Upper lobe of left lung (tissue), 6 donors: ENCODE measurements around the gene MED13. TPM values are rescaled to one million over a fixed set of nuclear protein-coding genes. Genes with fewer than 3 reads are reported as not detected.
A peak's percentile ranks its signal among the peaks of the same experiment; 100 is the strongest.
"Not testable (repeated sequence)": the region's sequence is repeated elsewhere in the genome, so short reads cannot be mapped to it uniquely, and the experiment has no call there.

Experiments used
- ATAC-seq, 2 donors: fragments of 200-7000 bp; cut with Tn5 transposase; one replicate each; pipeline ENCODE4 v1.9.1; 2022; ENCODE audit warnings: mild to moderate bottlenecking in 2 of 2, moderate library complexity in 2 of 2; ENCODE audit not compliant: low FRiP score in 2 of 2
- DNase-seq, 2 donors: peaks; one replicate each; pipeline ENCODE4 v3.0.0-alpha.2; 2019 to 2020
- H3K27ac ChIP-seq, 4 donors: fragments of 200-600 bp; sonication (generic); one replicate each; pipeline ENCODE4 v1.5.1; 2016 to 2019
- H3K27me3 ChIP-seq, 4 donors: fragments of 200-600 bp; sonication (generic); one replicate each; pipeline ENCODE4 v1.5.1; 2017 to 2019
- H3K36me3 ChIP-seq, 4 donors: fragments of 200-600 bp; sonication (generic); one replicate each; pipeline ENCODE4 v1.5.1; 2016 to 2019
- H3K4me1 ChIP-seq, 4 donors: fragments of 200-600 bp; sonication (generic); one replicate each; pipeline ENCODE4 v1.5.1; 2018 to 2019
- H3K4me3 ChIP-seq, 4 donors: fragments of 200-600 bp; sonication (generic); one replicate each; pipeline ENCODE4 v1.5.1; 2017 to 2019; ENCODE audit warnings: mild to moderate bottlenecking in 2 of 4, moderate library complexity in 1 of 4
- H3K9me3 ChIP-seq, 4 donors: fragments of 200-600 bp; sonication (generic); one replicate each; pipeline ENCODE4 v1.5.1; 2018 to 2019
- CTCF ChIP-seq, 6 experiments: fragments of 450-650 bp in 4 of 6; fragments of 200-600 bp in 2 of 6; sonication (generic) in 2 of 6; IDR thresholded peaks; one replicate each; pipeline ENCODE4 v1.5.1; 2016 to 2019; ENCODE audit warnings: antibody characterized with exemption in 6 of 6
- EP300 ChIP-seq, 4 donors: sonication (generic); formaldehyde crosslinking; IDR thresholded peaks; one replicate each; pipeline ENCODE4 v1.5.1; 2017; ENCODE audit warnings: antibody characterized with exemption in 4 of 4, control low read depth in 2 of 4
- POLR2A ChIP-seq, 4 donors: fragments of 450-650 bp; IDR thresholded peaks; one replicate each; pipeline ENCODE4 v1.5.1; 2016 to 2017; ENCODE audit warnings: antibody characterized with exemption in 4 of 4, mild to moderate bottlenecking in 2 of 4
- POLR2AphosphoS5 ChIP-seq, 2 donors: sonication (generic); formaldehyde crosslinking; IDR thresholded peaks; one replicate each; pipeline ENCODE4 v1.5.1; 2017; ENCODE audit warnings: antibody characterized with exemption in 2 of 2
- WGBS, 2 donors: methylation state at CpG; one replicate each; pipeline ENCODE4 v1.1.5; 2017 to 2018; 5-methylcytosine and 5-hydroxymethylcytosine counted together
- total RNA-seq, 6 donors: library from RNA; depleted of rRNA in 4 of 6; stranded (reverse); fragments of >200 nt in 4 of 6; gene quantifications; one replicate each; pipeline versions ENCODE4 v1.1.0 to v1.2.1, GENCODE V29; 2016 to 2021
- donor health status: DM: no; HTN: no; CAD: no; lungs with moderate emphysema.
- donor health status: DM: no; HTN: yes; CAD: no; lungs with severe emphysema.

The MED13 gene
- total RNA-seq, 6 donors from 2014 or later, result 52.7 to 109 (median 71.3) TPM

GRCh38 chr17:61926826-61927207, 138.3 kb downstream of the MED13 start:
- TF ChIP-seq POLR2AphosphoS5 (IDR thresholded peaks at IDR 0.05) (no peak), CTCF (IDR thresholded peaks at IDR 0.05) (no peak), POLR2A (IDR thresholded peaks at IDR 0.05) (no peak), EP300 (IDR thresholded peaks at IDR 0.05) (no peak)
- WGBS, 2 donors, result 12 to 13% methylated on average over 4 of the region's 4 CpGs
- Histone ChIP-seq H3K27me3 (no peaks in the 10 kb centered on the region), H3K4me1 (peaks cover 9 to 22% (median 12%) of the 10 kb centered on the region in 4 donors), H3K36me3 (peaks cover 0 to 15% (median 3%) of the 10 kb centered on the region in 4 donors), H3K9me3 (no peaks in the 10 kb centered on the region), H3K27ac (peak overlapping the region; percentile 78 to 91 (median 88)), H3K4me3 (peak overlapping the region; percentile 64 to 88 (median 78))
- ATAC-seq, result no peak
- DNase-seq, result no peak

GRCh38 chr17:61915162-61915561, 149.9 kb downstream of the MED13 start:
- ATAC-seq, DNase-seq, H3K4me1 ChIP-seq, H3K4me3 ChIP-seq, H3K27me3 ChIP-seq, H3K27ac ChIP-seq, H3K9me3 ChIP-seq: not testable (repeated sequence)
- WGBS, 2 donors, result 97% methylated on average over 15 of the region's 15 CpGs
- peaks cover 0 to 64% (median 26%) of the 10 kb centered on the region in 4 donors for H3K36me3 ChIP-seq

- Histone ChIP-seq H3K36me3 (peaks cover 0 to 88% (median 33%) of the 10 kb centered on the region in 4 donors), H3K27ac (no peak overlapping the region), H3K4me3 (no peak overlapping the region), H3K4me1 (no peaks in the 10 kb centered on the region), H3K9me3 (no peaks in the 10 kb centered on the region), H3K27me3 (no peaks in the 10 kb centered on the region)
- TF ChIP-seq POLR2A (IDR thresholded peaks at IDR 0.05) (no peak), EP300 (IDR thresholded peaks at IDR 0.05) (no peak), POLR2AphosphoS5 (IDR thresholded peaks at IDR 0.05) (no peak), CTCF (IDR thresholded peaks at IDR 0.05) (no peak)
- 90 to 95% methylated on average over 7 of the region's 7 CpGs for WGBS, 2 donors
- ATAC-seq, result no peak
- no peak for DNase-seq
These were observed 156.6 kb downstream of the MED13 start for GRCh38 chr17:61908292-61909037.

GRCh38 chr17:61907361-61907760, 157.7 kb downstream of the MED13 start:
- 97 to 99% methylated on average over 5 of the region's 5 CpGs for WGBS, 2 donors
- Histone ChIP-seq H3K36me3 (peaks cover 0 to 88% (median 33%) of the 10 kb centered on the region in 4 donors), H3K27ac (no peak overlapping the region), H3K4me3 (no peak overlapping the region), H3K9me3 (no peaks in the 10 kb centered on the region), H3K27me3 (no peaks in the 10 kb centered on the region), H3K4me1 (no peaks in the 10 kb centered on the region)
- no peak for DNase-seq
- no peak for ATAC-seq
- TF ChIP-seq CTCF (IDR thresholded peaks at IDR 0.05) (no peak), EP300 (IDR thresholded peaks at IDR 0.05) (no peak), POLR2AphosphoS5 (IDR thresholded peaks at IDR 0.05) (no peak), POLR2A (IDR thresholded peaks at IDR 0.05) (no peak)

GRCh38 chr17:61904094-61904710, 160.9 kb downstream of the MED13 start:
- TF ChIP-seq EP300 (IDR thresholded peaks at IDR 0.05) (no peak), POLR2A (IDR thresholded peaks at IDR 0.05) (no peak)
- Histone ChIP-seq H3K4me1 (no peaks in the 10 kb centered on the region), H3K27ac (no peak overlapping the region), H3K9me3 (no peaks in the 10 kb centered on the region), H3K4me3 (no peak overlapping the region), H3K36me3 (peaks cover 0 to 77% (median 19%) of the 10 kb centered on the region in 4 donors), H3K27me3 (no peaks in the 10 kb centered on the region)
- no peak for ATAC-seq
- 82 to 83% methylated on average over 5 of the region's 5 CpGs for WGBS, 2 donors
- no peak for DNase-seq
